BE2C (cell line): Measurements from ENCODE around the gene ABCB9.

Experiments used
- DNase-seq: peaks from one replicate; pipeline ENCODE4 v3.0.0-alpha.2; 2020
- H3K27me3 ChIP-seq: fragments of 250-450 bp; sonication (Bioruptor Pico); 2 replicates; pipeline ENCODE4 v1.5.1; 2020; ENCODE audit warnings: mild to moderate bottlenecking
- H3K36me3 ChIP-seq: fragments of 250-450 bp; sonication (Bioruptor Pico); 2 replicates; pipeline ENCODE4 v1.5.1; 2020; ENCODE audit warnings: mild to moderate bottlenecking
- H3K4me1 ChIP-seq: fragments of 250-450 bp; sonication (Bioruptor Pico); 2 replicates; pipeline ENCODE4 v1.5.1; 2020
- H3K4me3 ChIP-seq: 2 replicates; pipeline ENCODE4 v1.5.1; 2011; ENCODE audit warnings: low read depth, low read length
- H3K9me3 ChIP-seq: fragments of 250-450 bp; sonication (Bioruptor Pico); 2 replicates; pipeline ENCODE4 v1.5.1; 2020
- TF ChIP-seq, protein P1 (sequence below): IDR thresholded peaks from 2 replicates; pipeline ENCODE4 v1.5.1; 2012; ENCODE audit warnings: mild to moderate bottlenecking, low read depth, low read length

Gene ABCB9

DNA sequence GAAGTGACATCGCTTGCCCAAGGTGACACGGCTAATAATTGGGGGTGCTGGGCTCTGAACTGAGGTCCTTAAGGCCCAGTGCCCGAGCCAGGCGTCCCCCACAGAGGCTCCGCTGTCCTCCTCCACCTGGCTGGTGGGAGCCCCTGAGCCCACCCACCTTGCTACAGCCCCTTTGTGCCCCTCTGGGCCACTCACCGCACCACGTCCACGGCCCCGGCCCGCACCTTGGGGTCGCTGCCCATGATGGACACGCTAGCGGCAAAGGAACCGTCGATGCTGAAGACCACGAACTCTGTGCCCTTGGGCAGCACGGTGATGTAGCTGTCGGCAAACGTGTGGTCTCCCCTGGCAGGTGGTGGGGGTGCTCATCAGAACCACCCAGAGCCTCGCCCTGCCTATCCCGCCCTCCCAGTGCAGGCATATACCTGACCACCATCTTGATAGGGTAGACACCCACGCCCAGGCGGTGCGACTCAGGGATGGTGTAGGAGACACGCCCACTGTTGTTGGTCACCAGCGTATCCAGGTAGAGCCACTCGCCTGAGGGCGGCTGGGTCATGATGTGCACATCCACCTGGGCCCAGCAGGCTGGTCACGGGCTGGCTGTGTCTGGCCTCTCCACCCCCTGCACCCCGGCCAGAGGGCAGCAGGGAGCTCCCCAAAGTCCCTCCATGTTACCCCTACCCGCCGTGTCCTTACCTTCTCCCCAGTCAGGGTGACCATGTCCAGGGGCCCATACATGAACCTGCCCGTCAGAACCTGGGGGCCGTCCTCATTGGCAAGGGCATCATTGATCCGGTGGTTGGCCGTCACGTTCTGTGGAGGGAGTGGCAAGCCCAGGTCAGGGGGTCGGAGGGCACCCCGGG, 21.1 kb upstream of the ABCB9 start:
- H3K36me3 ChIP-seq: peaks cover 10% of the 10 kb centered on the region
- no peak overlapping the region for H3K4me3 ChIP-seq
- H3K9me3 ChIP-seq: no peaks in the 10 kb centered on the region
- H3K27me3 ChIP-seq: no peaks in the 10 kb centered on the region
- TF ChIP-seq, protein P1, sequence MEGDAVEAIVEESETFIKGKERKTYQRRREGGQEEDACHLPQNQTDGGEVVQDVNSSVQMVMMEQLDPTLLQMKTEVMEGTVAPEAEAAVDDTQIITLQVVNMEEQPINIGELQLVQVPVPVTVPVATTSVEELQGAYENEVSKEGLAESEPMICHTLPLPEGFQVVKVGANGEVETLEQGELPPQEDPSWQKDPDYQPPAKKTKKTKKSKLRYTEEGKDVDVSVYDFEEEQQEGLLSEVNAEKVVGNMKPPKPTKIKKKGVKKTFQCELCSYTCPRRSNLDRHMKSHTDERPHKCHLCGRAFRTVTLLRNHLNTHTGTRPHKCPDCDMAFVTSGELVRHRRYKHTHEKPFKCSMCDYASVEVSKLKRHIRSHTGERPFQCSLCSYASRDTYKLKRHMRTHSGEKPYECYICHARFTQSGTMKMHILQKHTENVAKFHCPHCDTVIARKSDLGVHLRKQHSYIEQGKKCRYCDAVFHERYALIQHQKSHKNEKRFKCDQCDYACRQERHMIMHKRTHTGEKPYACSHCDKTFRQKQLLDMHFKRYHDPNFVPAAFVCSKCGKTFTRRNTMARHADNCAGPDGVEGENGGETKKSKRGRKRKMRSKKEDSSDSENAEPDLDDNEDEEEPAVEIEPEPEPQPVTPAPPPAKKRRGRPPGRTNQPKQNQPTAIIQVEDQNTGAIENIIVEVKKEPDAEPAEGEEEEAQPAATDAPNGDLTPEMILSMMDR: no peak
- no peak for DNase-seq
- peaks cover 3% of the 10 kb centered on the region for H3K4me1 ChIP-seq

DNA sequence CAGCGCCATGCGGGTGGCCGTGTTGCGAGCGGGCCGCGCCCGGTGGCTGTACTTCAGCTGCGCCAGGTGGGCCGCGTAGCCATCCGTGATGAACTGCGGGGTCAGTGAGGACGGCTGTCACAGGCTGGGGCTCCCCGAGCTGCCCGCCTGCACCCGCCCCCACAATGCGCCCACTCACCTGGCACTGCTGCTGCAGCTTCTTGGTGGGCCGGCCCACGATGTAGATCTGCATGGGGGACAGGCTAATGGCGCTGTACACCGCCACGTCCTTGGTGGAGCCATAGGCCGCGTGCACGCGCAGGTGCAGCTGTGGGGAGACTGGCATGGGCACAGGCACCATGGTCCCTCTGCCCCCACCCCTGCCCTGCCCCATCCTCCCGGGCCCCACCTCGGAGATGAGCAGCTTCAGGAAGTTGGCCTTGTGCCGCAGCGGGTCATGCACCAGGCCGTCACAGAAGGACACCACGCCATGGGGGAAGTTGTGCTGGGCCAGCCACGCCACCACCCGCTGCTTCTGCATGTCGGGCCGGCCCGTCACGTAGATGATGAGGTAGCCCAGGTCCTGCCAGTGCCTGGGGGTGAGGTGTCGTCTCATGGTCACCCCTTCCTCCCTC, 20.1 kb upstream of the ABCB9 start:
- TF ChIP-seq, protein P1: no peak
- Histone ChIP-seq H3K4me1 (peaks cover 8% of the 10 kb centered on the region), H3K36me3 (peaks cover 16% of the 10 kb centered on the region), H3K9me3 (no peaks in the 10 kb centered on the region), H3K27me3 (no peaks in the 10 kb centered on the region), H3K4me3 (no peak overlapping the region)
- DNase-seq: no peak

DNA sequence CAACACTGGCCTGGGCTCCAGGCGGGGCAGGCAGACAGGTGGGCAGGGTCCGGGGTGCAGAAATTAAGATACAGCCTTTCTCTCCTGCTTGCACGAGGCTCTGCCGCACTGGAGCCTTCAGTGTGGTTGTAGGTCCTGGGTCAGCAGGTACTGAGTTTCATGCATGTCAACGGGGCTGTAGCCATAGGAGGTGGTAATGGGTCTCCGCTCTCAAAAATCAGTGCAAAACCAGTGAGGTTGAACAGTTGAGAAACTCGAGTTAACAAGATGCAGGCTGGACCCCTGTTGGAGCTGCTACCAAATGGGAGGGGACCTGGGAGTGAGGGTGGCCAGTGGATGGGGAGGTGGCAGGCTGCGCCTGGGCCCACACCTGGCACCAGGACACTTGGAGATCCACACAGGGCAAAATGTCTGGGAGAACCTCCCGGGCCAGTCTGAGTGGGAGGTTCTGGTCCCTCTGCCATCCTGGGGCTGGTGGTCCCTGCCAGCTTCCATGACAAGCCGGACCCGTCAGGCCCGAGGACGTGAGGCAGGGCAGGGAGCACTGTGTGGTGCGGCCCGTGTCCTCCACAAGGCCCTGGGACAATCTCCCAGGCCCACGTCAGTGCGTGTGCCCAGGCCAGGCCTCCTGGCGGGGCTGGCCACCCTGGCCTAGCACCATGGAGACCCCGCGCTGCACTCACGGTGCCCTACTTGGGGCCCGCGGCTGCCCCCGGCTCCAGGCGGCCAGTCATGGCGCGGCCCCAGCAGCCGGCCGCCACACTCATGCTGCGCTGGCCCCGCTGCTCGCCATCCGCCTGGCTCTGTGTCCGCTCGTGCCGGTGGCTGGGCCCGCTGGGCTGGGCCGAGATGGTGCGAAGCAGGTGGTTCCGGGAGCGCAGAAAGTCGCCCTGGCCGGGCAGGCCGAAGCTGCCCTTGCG, 19.3 kb upstream of the ABCB9 start:
- no peak overlapping the region for H3K4me3 ChIP-seq
- no peak for DNase-seq
- no peaks in the 10 kb centered on the region for H3K27me3 ChIP-seq
- peaks cover 8% of the 10 kb centered on the region for H3K4me1 ChIP-seq
- TF ChIP-seq, protein P1: no peak
- H3K36me3 ChIP-seq: peaks cover 16% of the 10 kb centered on the region
- H3K9me3 ChIP-seq: no peaks in the 10 kb centered on the region

DNA sequence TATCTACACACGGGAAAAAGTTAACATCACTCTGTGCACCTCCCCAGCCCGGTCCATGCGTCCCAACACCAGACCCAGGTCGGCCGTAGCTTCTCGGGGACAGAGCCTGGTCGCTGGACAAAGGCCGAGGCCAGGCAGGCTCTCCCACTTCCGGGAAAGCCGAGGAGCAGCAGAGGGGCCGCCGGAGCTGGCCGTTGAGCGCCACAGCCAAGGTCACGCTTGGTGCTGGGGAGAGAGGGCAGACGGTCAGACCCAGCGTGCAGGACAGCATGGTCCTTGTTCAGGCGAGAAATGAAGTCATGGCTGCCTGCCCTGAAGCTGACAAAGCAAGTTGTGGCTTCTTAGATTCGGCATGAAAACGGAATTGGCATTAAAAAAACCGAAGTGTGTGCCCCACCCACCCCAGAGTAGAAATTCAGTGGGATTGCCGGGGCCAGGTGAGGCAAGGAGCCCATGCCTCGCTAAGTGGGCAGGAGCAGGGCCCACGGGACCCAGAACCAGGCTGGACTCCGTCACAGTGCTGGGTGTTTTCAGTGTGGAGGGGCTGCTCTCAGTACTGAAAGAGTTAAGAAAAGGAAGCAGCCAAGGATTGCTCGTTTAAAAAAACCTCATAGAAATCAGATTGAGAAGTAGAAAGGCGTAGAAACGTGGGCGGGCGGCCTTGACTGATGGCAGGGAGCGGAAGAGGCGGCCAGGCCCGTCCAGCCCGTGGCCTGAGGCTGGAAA, 18.5 kb upstream of the ABCB9 start:
- TF ChIP-seq, protein P1: no peak
- no peaks in the 10 kb centered on the region for H3K9me3 ChIP-seq
- H3K4me1 ChIP-seq: peaks cover 8% of the 10 kb centered on the region
- H3K27me3 ChIP-seq: no peaks in the 10 kb centered on the region
- H3K4me3 ChIP-seq: no peak overlapping the region
- peaks cover 16% of the 10 kb centered on the region for H3K36me3 ChIP-seq
- no peak for DNase-seq

DNA sequence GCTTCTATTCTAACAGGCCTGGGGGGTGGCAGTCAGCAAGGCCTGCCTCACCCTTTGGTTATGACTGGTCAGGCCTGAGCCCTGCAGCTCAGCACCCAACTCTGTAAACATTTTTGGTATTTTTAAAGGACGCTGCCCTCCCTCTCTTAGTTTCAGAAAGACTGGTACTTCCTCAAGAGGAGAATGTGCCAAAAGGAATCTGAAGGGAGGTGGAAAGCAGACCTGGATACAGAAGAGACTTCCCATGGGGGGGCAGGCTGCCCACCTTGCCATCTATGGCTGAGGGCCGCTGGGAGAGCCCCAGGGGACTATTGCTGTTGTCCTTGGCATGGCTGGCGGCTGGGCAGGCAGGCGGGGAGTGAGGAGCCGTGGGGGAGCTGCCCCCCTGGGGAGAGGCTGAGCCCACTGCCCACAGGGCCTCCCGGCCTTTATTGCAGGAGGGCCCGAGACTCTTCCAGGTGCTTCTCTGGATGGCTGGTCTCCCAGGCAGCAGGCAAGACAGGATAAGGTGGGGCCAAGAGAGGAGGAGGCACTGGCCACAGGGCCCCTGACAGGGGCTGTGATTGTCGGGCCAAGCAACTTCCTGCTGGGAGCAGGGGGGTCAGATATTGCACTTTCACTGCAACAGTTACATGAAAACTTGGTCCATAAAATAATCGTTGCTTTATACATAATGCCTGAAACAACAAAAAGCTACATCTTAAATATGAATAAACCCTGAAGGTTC, 17.7 kb upstream of the ABCB9 start:
- Histone ChIP-seq H3K36me3 (peaks cover 16% of the 10 kb centered on the region), H3K4me3 (no peak overlapping the region), H3K4me1 (peaks cover 8% of the 10 kb centered on the region), H3K9me3 (no peaks in the 10 kb centered on the region), H3K27me3 (no peaks in the 10 kb centered on the region)
- TF ChIP-seq, protein P1: no peak
- no peak for DNase-seq
